HG03064 (cell line): Measurements from ENCODE around the gene OR5A1.

Experiments
- ATAC-seq: cut with Tn5 transposase; IDR thresholded peaks from one replicate; pipeline ENCODE4 v1.9.1; 2021; ENCODE audit warnings: low read depth; ENCODE audit not compliant: unreplicated experiment

Gene OR5A1

GRCh38 chr11:59475176-59475575 lies 38.9 kb downstream of the OR5A1 start:
- ATAC-seq, result no peak

GRCh38 chr11:59479906-59480305 lies 43.6 kb downstream of the OR5A1 start:
- no peak for ATAC-seq

- no peak for ATAC-seq
These were observed 44.1 kb downstream of the OR5A1 start for GRCh38 chr11:59480359-59480758.
